H9 (cell line): ENCODE data around the gene ARMC2. TPM values are rescaled to one million over a fixed set of nuclear protein-coding genes. Genes with fewer than 3 reads are reported as not detected.

Source experiments
- DNase-seq: peaks from one replicate; pipeline ENCODE4 v3.0.0-alpha.2; 2017
- H2AFZ ChIP-seq: one replicate; pipeline ENCODE4 v1.6.1; 2013; ENCODE audit warnings: mild to moderate bottlenecking, low read length, control low read depth, moderate library complexity
- H2AK5ac ChIP-seq: 2 replicates; pipeline ENCODE4 v1.6.1; 2013; ENCODE audit warnings: low read length, control low read depth, mixed read lengths; ENCODE audit not compliant: insufficient read length
- H2BK120ac ChIP-seq: one replicate; pipeline ENCODE4 v1.6.1; 2013; ENCODE audit warnings: low read depth, mild to moderate bottlenecking, low read length, control low read depth, inconsistent platforms; ENCODE audit not compliant: poor library complexity, severe bottlenecking
- H2BK12ac ChIP-seq: 2 replicates; pipeline ENCODE4 v1.6.1; 2013; ENCODE audit warnings: low read length, control low read depth, mixed read lengths, low read depth; ENCODE audit not compliant: insufficient read length
- H2BK15ac ChIP-seq: 2 replicates; pipeline ENCODE4 v1.6.1; 2013; ENCODE audit warnings: low read depth, low read length, control low read depth
- H2BK20ac ChIP-seq: one replicate; pipeline ENCODE4 v1.6.1; 2013; ENCODE audit warnings: low read depth, mild to moderate bottlenecking, low read length, control low read depth, inconsistent platforms; ENCODE audit not compliant: poor library complexity, severe bottlenecking
- H2BK5ac ChIP-seq: 2 replicates; pipeline ENCODE4 v1.6.1; 2013; ENCODE audit warnings: low read length, control low read depth, mixed read lengths; ENCODE audit not compliant: insufficient read length
- H3K14ac ChIP-seq: 2 replicates; pipeline ENCODE4 v1.6.1; 2013; ENCODE audit warnings: low read length, control low read depth; ENCODE audit not compliant: insufficient read depth
- H3K18ac ChIP-seq: 2 replicates; pipeline ENCODE4 v1.6.1; 2013; ENCODE audit warnings: low read depth, mild to moderate bottlenecking, mixed read lengths, low read length, control low read depth; ENCODE audit not compliant: insufficient read length
- H3K23ac ChIP-seq: 2 replicates; pipeline ENCODE4 v1.6.1; 2013; ENCODE audit warnings: low read length, control low read depth, mixed read lengths, low read depth; ENCODE audit not compliant: insufficient read length
- H3K23me2 ChIP-seq: 2 replicates; pipeline ENCODE4 v1.6.1; 2013; ENCODE audit warnings: low read depth, mild to moderate bottlenecking, mixed read lengths, low read length, control low read depth; ENCODE audit not compliant: insufficient read length, poor library complexity, severe bottlenecking
- H3K27ac ChIP-seq: 2 replicates; pipeline ENCODE4 v1.5.1; 2013; ENCODE audit warnings: low read length, control low read depth, mixed read lengths, low read depth; ENCODE audit not compliant: insufficient read length
- H3K27me3 ChIP-seq: 2 replicates; pipeline ENCODE4 v1.6.1; 2013; ENCODE audit warnings: low read length, control low read depth, inconsistent platforms; ENCODE audit not compliant: insufficient read depth
- H3K4ac ChIP-seq: 2 replicates; pipeline ENCODE4 v1.6.1; 2013; ENCODE audit warnings: low read depth, mild to moderate bottlenecking, control low read depth, inconsistent platforms, low read length, moderate library complexity
- H3K4me1 ChIP-seq: 2 replicates; pipeline ENCODE4 v1.6.1; 2013; ENCODE audit warnings: low read length, control low read depth, inconsistent platforms; ENCODE audit not compliant: insufficient read depth
- H3K4me2 ChIP-seq: 2 replicates; pipeline ENCODE4 v1.6.1; 2013; ENCODE audit warnings: low read length, control low read depth, mixed read lengths; ENCODE audit not compliant: insufficient read length, insufficient read depth
- H3K56ac ChIP-seq: 2 replicates; pipeline ENCODE4 v1.6.1; 2013; ENCODE audit warnings: low read depth, mild to moderate bottlenecking, mixed read lengths, low read length, control low read depth; ENCODE audit not compliant: insufficient read length
- H3K79me1 ChIP-seq: 2 replicates; pipeline ENCODE4 v1.6.1; 2013; ENCODE audit warnings: low read depth, mild to moderate bottlenecking, moderate library complexity, low read length, control low read depth, inconsistent platforms; ENCODE audit not compliant: insufficient read depth, poor library complexity, severe bottlenecking
- H3K79me2 ChIP-seq: 2 replicates; pipeline ENCODE4 v1.6.1; 2013; ENCODE audit warnings: low read length, control low read depth, inconsistent platforms; ENCODE audit not compliant: insufficient read depth
- H3K9ac ChIP-seq: 2 replicates; pipeline ENCODE4 v1.6.1; 2013; ENCODE audit warnings: low read length, control low read depth, mixed read lengths; ENCODE audit not compliant: insufficient read length; ENCODE audit errors: extremely low read depth
- H3K9me3 ChIP-seq: one replicate; pipeline ENCODE4 v1.6.1; 2013; ENCODE audit warnings: low read depth, low read length, inconsistent platforms; ENCODE audit not compliant: control insufficient read depth
- H3T11ph ChIP-seq: one replicate; pipeline ENCODE4 v1.6.1; 2013; ENCODE audit warnings: mild to moderate bottlenecking, low read length, control low read depth, inconsistent platforms
- H4K20me1 ChIP-seq: one replicate; pipeline ENCODE4 v1.6.1; 2013; ENCODE audit not compliant: control insufficient read depth, insufficient read length, insufficient read depth
- H4K5ac ChIP-seq: 2 replicates; pipeline ENCODE4 v1.6.1; 2013; ENCODE audit warnings: low read depth, mild to moderate bottlenecking, mixed read lengths, low read length, control low read depth; ENCODE audit not compliant: insufficient read length
- H4K8ac ChIP-seq: replicated peaks from 2 replicates; pipeline ENCODE4 v1.6.1; 2013; ENCODE audit warnings: low read length, control low read depth, mixed read lengths, low read depth; ENCODE audit not compliant: insufficient read length
- H4K91ac ChIP-seq: 2 replicates; pipeline ENCODE4 v1.6.1; 2013; ENCODE audit warnings: low read depth, mild to moderate bottlenecking, moderate library complexity, mixed read lengths, low read length, control low read depth; ENCODE audit not compliant: insufficient read length
- H3K27ac Mint-ChIP-seq, 3 experiments: 2 replicates in 2 of 3; 3 replicates in 1 of 3; pipeline ENCODE4 v1.8.0; 2020 to 2021; ENCODE audit warnings: mixed read lengths in 3 of 3, mild to moderate bottlenecking in 1 of 3, moderate library complexity in 1 of 3
- H3K27me3 Mint-ChIP-seq: 2 replicates; pipeline ENCODE4 v1.8.0; 2021; ENCODE audit warnings: low read depth, mild to moderate bottlenecking, moderate library complexity, mixed read lengths
- H3K36me3 Mint-ChIP-seq, 3 experiments: 2 replicates in 2 of 3; 3 replicates in 1 of 3; pipeline ENCODE4 v1.8.0; 2020 to 2021; ENCODE audit warnings: low read depth in 3 of 3, mixed read lengths in 3 of 3; ENCODE audit not compliant: insufficient read depth in 1 of 3
- H3K4me1 Mint-ChIP-seq, 2 experiments: 2 replicates each; pipeline ENCODE4 v1.8.0; 2020; ENCODE audit warnings: mixed read lengths in 2 of 2
- H3K4me3 Mint-ChIP-seq, 2 experiments: 2 replicates in 1 of 2; 3 replicates in 1 of 2; pipeline ENCODE4 v1.8.0; 2020 to 2021; ENCODE audit warnings: mild to moderate bottlenecking in 2 of 2, mixed read lengths in 2 of 2, moderate library complexity in 1 of 2
- H3K9me3 Mint-ChIP-seq, 2 experiments: 2 replicates in 1 of 2; 3 replicates in 1 of 2; pipeline ENCODE4 v1.8.0; 2020; ENCODE audit warnings: mild to moderate bottlenecking in 2 of 2, mixed read lengths in 2 of 2, moderate library complexity in 1 of 2
- CTCF ChIP-seq: fragments of 200-600 bp; sonication (generic); conservative IDR thresholded peaks from 3 replicates; pipeline ENCODE4 v1.8.0; 2021; ENCODE audit warnings: antibody characterized with exemption, mild to moderate bottlenecking
- WGBS: extraction: QIAGEN DNeasy Blood & Tissue Kit; methylation state at CpG from one replicate; pipeline ENCODE4 v1.1.7; 2013; ENCODE audit warnings: missing lambda C conversion rate, low lambda C conversion rate, mixed read lengths; ENCODE audit not compliant: insufficient read length; ENCODE audit errors: extremely low coverage; 5-methylcytosine and 5-hydroxymethylcytosine counted together
- total RNA-seq: library from RNA; stranded (reverse); gene quantifications from 2 replicates; pipeline ENCODE4 v1.2.1, GENCODE V29; 2021

Gene ARMC2
- total RNA-seq, 1 experiment from 2014 or later: 2.8 TPM

GRCh38 chr6:108872575-108872974 lies 24.4 kb downstream of the ARMC2 start:
- no peak overlapping the region for H3K18ac ChIP-seq
- H4K91ac ChIP-seq: no peak overlapping the region
- H2AFZ ChIP-seq: no peak overlapping the region
- H2BK120ac ChIP-seq: no peak overlapping the region
- no peak overlapping the region for H4K8ac ChIP-seq
- H3K27me3 ChIP-seq: no peaks in the 10 kb centered on the region
- no peak overlapping the region for H3K56ac ChIP-seq
- H4K20me1 ChIP-seq: no peaks in the 10 kb centered on the region
- no peak overlapping the region for H2BK15ac ChIP-seq
- H3K14ac ChIP-seq: no peak overlapping the region
- Mint-ChIP-seq H3K36me3 (no peaks in the 10 kb centered on the region; a peak in 1 of 7 replicates), H3K9me3 (no peaks in the 10 kb centered on the region; a peak in 1 of 5 replicates), H3K4me1 (peaks cover 30 to 36% of the 10 kb centered on the region in 2 experiments), H3K4me3 (no peak overlapping the region), H3K27me3 (no peaks in the 10 kb centered on the region), H3K27ac (no peak overlapping the region; a peak in 1 of 7 replicates)
- no peak overlapping the region for H3T11ph ChIP-seq
- no peak for TF ChIP-seq CTCF
- no peak overlapping the region for H3K4ac ChIP-seq
- H2BK12ac ChIP-seq: no peak overlapping the region
- H3K79me2 ChIP-seq: no peaks in the 10 kb centered on the region
- H3K4me1 ChIP-seq: no peaks in the 10 kb centered on the region
- no peak overlapping the region for H4K5ac ChIP-seq
- no peak overlapping the region for H2BK20ac ChIP-seq
- H2AK5ac ChIP-seq: no peak overlapping the region
- no CpG with 5 or more reads among the region's 3 CpGs for WGBS
- H3K4me2 ChIP-seq: no peak overlapping the region
- no peak overlapping the region for H2BK5ac ChIP-seq
- no peak overlapping the region for H3K9ac ChIP-seq
- DNase-seq: no peak
- H3K9me3 ChIP-seq: no peaks in the 10 kb centered on the region
- H3K27ac ChIP-seq: no peak overlapping the region
- no peaks in the 10 kb centered on the region for H3K23me2 ChIP-seq
- H3K79me1 ChIP-seq: no peaks in the 10 kb centered on the region
- H3K23ac ChIP-seq: no peak overlapping the region
